HK-2 (cell line): Measurements from ENCODE around the gene UBASH3A.

Source experiments
- DNase-seq: peaks from one replicate; pipeline ENCODE4 v3.0.0-alpha.2; 2018; ENCODE audit not compliant: unreplicated experiment

The UBASH3A gene

GRCh38 chr21:42374457-42374856, 29.2 kb upstream of the UBASH3A start:
- DNase-seq, result no peak

GRCh38 chr21:42374864-42375499, 28.7 kb upstream of the UBASH3A start:
- DNase-seq, result no peak

DNA sequence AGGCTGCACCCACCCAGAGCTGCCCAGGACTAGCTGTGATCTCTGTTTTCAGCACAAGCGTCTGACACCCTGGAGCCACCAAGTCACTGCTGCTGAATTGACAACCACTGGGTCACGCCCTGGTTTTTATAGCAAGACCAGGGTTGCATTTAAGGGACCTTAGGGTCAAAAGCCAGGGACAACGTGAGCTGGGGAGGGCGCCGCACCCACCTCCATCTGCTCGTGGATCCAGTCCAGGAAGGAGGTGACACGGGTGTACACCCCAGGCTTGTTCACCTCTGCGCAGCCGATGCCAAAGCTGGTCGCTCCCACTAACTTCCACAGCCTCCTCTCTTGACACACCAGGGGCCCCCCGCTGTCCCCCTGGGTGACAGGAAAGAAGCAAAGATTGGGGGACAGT, 28.2 kb upstream of the UBASH3A start:
- DNase-seq, result no peak

GRCh38 chr21:42375966-42376337, 27.8 kb upstream of the UBASH3A start:
- DNase-seq, result no peak

- no peak for DNase-seq
Observed at GRCh38 chr21:42376338-42376982, 27.2 kb upstream of the UBASH3A start.

DNA sequence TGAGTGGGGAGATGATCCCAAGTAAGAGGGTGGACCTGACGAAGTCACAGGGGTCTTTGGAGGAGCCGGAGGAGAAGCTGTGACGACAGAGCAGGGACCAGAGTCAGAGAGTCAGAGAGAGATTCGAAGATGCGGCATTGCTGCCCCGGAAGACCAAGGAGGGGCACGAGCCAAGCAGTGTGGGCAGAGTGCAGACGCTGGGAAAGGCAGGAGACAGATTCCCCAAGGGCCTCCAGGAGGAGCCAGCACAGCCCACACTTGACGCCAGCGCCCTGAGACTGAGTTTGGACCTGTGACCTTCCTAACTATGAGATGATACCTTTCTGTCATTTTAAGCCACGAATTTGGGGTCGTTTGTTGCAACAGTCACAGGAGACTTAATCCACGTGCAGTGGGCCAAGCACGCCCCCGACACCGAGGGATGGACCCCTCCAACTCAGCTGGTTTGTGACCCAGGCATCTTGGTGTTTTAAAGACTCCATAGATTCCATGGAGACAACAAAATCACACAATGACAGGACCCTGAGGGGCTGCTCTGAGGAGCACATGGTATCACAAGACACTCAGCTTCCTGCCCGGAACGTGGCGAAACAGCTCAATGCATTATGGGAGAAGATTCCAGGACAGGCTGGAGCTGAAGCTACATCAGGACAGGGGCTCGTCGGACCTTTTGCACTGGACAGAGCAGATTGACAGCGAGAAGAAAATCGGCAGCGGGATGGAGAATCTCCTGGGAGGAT, 26.3 kb upstream of the UBASH3A start:
- no peak for DNase-seq

DNA sequence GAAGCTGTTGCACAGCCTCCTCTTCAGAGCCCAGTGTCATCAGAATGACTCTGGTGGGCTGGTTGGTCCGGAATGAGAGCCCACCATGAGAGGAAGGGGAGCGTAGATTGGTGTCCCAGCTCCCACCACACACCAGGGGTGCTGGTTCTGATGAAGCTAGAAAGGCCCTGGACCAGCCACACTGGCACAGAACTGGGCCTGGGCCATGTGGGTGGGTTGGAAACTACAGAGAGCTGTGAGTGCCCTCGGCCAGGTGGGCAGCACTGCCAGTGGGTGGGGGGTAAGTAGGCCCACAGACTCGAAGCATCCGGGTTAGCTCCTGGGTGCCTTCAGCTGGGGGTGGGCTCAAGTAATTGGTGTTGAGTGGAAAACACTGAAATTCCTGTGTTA, 25.8 kb upstream of the UBASH3A start:
- no peak for DNase-seq

- DNase-seq, result no peak
Observed at GRCh38 chr21:42378418-42378817, 25.3 kb upstream of the UBASH3A start.

- DNase-seq, result no peak
Observed at GRCh38 chr21:42379426-42380215, 24.1 kb upstream of the UBASH3A start.

DNA sequence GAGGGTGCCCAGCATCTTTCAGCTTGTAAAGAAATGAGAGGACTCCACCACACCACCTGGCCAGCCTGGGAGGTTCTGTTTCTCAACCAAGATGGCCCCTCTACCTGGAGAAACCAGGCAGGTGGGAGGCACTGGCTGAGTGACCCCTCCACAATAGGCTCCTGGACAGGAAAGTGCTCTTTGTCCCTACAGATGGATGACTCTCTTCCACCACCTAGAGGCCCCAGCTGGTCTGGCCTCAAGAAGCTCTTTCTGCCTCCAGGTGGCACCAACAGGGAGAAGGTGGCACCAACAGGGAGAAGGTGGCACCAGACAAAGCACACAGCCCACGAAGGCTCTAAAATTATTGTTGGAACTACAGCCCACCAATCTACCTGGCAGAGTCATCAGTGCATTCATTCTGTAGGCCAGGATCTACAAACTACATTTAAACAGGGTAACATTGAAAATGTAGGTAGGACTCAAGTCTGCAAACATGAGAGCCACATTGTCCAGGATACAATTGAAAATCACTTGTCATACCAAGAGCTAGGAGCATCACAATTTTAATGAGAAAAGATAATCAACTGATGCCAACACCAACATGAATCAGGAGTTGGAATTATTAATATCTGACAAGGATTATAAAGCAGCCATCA, 22.2 kb upstream of the UBASH3A start:
- peak; percentile 20 for DNase-seq

DNA sequence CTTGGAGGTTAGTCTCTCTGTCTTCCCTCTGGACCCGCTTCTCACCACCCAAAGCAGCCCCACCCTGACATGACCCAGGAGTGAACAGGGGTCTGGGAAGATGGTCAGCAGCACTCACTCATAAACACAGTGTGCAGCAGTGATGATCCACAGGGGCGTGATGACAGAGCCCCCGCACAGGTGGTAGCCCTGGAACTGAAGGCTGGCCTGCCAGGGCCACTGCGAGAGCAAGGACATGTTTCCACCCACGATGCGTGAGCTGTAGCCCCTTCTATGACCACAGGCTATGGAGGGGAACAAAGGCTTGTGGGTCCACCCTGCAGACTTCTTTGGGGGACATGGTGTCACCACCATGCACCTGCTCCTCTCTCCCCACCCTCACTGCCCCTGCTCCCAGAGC, 20.8 kb upstream of the UBASH3A start:
- DNase-seq, result no peak

- DNase-seq, result no peak
Observed at GRCh38 chr21:42383331-42383730, 20.4 kb upstream of the UBASH3A start.

- no peak for DNase-seq
Observed at GRCh38 chr21:42384156-42384945, 19.4 kb upstream of the UBASH3A start.

GRCh38 chr21:42384989-42385388, 18.7 kb upstream of the UBASH3A start:
- no peak for DNase-seq

DNA sequence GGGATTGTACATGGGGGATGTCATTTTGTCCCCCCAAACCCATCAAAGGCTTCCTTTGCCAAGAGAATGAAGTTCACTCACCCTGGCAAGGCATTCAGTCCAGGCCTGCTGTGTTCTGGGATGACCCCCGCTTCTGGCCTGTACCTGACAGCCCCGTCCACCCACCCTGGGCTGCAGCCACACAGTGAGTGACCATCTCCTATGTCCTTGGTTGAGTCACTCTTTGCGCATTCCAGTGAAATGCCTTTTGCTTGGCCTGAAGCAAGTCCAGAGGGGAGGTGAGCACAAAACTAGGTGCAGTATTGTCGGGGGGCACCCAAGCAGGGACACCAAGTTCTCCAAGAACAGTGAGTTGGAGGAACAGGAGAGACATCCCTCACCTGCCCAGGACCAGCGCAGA, 18.1 kb upstream of the UBASH3A start:
- DNase-seq, result no peak

DNA sequence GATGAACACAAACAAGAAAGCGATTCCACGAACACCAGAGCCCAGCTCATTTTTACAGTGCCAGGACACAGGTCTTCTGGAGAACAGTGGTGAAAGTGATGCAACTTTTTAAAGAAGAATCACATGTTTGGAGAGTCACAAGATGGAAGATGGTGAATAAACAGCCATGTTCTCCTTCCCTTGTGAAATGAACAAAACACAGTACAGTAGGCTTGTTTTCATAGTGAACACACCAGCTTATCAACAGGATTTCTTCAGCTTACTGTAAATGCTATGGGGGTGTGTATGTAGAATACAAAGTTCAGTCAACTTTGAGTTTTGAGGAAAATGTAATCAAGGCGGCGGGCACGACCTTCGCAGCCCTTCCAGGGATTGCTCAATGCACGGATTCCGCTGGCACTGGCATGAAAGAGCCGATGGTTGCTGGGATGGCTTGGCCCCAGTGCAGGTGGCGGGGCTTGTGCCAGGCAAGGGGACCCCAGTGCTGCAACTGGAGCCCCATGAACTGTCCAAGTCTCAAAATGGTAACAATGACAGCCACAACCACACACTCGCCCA, 17.6 kb upstream of the UBASH3A start:
- no peak for DNase-seq

DNA sequence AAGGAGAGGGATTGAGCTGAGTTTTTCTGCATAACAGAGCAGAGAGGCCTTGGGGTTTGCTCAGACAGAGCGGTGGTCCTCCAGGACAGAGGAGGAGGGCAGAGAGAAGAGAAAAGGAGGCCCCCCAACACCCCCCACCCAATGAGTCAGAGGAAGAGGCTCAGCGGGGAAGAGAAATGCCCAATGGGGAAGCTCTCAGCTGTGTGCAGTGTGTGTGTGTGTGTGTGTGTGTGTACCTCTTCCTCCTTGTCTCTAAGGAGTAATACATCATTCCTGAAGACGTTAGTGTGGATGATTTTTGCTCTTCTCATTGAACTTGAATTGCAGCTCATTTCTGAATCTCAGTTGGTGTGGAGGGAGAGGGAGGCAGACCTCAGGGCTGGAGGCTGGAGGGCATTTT, 16.5 kb upstream of the UBASH3A start:
- DNase-seq, result no peak

- no peak for DNase-seq
Observed at GRCh38 chr21:42387843-42388340, 15.8 kb upstream of the UBASH3A start.

DNA sequence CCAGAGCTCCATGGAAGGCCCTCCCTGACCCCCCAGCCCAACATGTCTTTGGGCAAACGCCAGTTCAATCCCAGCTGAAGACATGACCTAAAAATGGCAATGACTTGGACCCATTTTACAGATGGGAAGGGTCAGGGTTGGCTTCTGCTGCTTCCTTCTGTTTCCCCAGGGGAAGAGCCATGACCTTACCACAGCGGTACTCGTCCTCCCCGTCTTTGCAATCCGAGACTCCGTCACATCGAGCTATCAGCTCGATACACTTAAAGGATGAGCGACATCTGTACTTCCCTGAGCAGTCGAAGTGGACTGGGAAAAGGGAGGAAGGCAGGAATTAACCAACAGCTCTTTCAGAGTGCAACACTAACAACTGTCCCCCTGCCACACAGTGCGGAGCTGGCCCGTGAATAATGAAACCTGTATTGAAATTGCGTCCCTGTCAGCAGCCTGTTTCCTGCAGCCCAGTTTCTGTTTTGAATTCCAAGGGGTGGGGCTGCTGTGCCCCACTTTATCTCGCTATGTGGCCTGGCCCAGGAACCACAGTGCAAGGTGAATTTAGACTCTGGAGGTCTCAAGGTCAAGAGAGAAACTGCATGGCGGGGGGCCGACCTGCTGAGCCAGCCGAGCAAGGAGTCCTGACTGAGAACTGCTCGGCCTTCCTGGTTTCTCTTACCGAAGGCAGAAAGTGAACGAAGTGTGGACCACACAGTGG, 14.8 kb upstream of the UBASH3A start:
- DNase-seq, result no peak

GRCh38 chr21:42389449-42389835, 14.3 kb upstream of the UBASH3A start:
- no peak for DNase-seq
